Left ventricle myocardium inferior (tissue), 1 donor: ENCODE results near the gene TCP1. TPM values are rescaled to one million over a fixed set of nuclear protein-coding genes. Genes with fewer than 3 reads are reported as not detected.

Experiments
- DNase-seq: peaks from one replicate; pipeline ENCODE4 v3.0.0-alpha.2; 2020
- H3K27ac ChIP-seq: fragments of 200-600 bp; replicated peaks from 2 replicates; pipeline ENCODE4 v1.8.0; 2021
- H3K27me3 ChIP-seq: fragments of 200-600 bp; 2 replicates; pipeline ENCODE4 v1.8.0; 2021; ENCODE audit warnings: low read depth
- H3K36me3 ChIP-seq: fragments of 200-600 bp; 2 replicates; pipeline ENCODE4 v1.8.0; 2021
- H3K4me1 ChIP-seq: fragments of 200-600 bp; 2 replicates; pipeline ENCODE4 v1.8.0; 2021
- H3K4me3 ChIP-seq: fragments of 200-600 bp; 2 replicates; pipeline ENCODE4 v1.8.0; 2021; ENCODE audit warnings: mild to moderate bottlenecking, moderate library complexity
- H3K9me3 ChIP-seq: fragments of 200-600 bp; replicated peaks from 2 replicates; pipeline ENCODE4 v1.8.0; 2021
- intact Hi-C: fragments of 100-400 bp; cut with micrococcal nuclease; formaldehyde crosslinking; loops from one replicate; pipeline ENCODE4 v1.11.0; 2022
- total RNA-seq: library from RNA; stranded (reverse); fragmentation: NEBNext Ultra II Directional; extraction: Animal tissue kit (Norgen Biotek cat#: 25700); gene quantifications from one replicate; pipeline ENCODE4 v1.2.1, GENCODE V29; 2021
- TF ChIP-seq, protein P1 (sequence below): fragments of 200-600 bp; IDR thresholded peaks from 2 replicates; pipeline ENCODE4 v1.8.0; 2021; ENCODE audit warnings: antibody characterized with exemption, mild to moderate bottlenecking, borderline replicate concordance
- donor health status: DM: no; HTN: yes; CAD: no; lungs with severe emphysema.

TCP1 gene
- total RNA-seq, 1 donor from 2014 or later: 136 TPM

DNA sequence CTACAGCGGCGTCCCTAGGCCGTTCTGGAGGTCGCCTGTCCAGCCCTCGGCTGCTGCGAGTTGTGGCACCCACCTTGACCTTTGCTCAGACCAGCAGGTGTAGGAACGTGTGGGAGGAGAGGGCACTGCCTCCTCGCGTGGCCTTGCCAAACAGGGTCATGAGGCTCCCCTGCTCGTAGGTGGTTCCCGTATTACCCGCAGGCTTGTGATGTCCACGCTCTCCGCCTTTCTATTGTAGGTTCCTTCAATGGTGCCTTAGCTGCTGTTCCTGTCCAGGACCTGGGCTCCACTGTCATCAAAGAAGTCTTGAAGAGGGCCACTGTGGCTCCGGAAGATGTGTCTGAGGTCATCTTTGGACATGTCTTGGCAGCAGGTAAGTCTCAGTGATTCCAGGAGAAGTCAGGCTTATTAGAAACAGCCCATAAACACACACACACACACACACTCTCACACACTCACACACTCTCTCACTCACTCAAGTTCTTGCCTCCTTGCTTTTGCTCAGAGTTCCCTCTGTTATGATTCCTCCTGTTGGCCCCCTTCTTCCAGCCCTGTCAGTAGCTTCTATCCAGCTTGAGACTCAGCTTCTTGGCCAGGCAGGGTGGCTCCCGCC, 26.6 kb downstream of the TCP1 start:
- peak overlapping the region; percentile 99 for H3K27ac ChIP-seq
- peak; percentile 22 for DNase-seq
- no peaks in the 10 kb centered on the region for H3K27me3 ChIP-seq
- intact Hi-C loops: no loop called here
- H3K9me3 ChIP-seq: no peaks in the 10 kb centered on the region
- peaks cover 34% of the 10 kb centered on the region for H3K36me3 ChIP-seq
- TF ChIP-seq, protein P1, sequence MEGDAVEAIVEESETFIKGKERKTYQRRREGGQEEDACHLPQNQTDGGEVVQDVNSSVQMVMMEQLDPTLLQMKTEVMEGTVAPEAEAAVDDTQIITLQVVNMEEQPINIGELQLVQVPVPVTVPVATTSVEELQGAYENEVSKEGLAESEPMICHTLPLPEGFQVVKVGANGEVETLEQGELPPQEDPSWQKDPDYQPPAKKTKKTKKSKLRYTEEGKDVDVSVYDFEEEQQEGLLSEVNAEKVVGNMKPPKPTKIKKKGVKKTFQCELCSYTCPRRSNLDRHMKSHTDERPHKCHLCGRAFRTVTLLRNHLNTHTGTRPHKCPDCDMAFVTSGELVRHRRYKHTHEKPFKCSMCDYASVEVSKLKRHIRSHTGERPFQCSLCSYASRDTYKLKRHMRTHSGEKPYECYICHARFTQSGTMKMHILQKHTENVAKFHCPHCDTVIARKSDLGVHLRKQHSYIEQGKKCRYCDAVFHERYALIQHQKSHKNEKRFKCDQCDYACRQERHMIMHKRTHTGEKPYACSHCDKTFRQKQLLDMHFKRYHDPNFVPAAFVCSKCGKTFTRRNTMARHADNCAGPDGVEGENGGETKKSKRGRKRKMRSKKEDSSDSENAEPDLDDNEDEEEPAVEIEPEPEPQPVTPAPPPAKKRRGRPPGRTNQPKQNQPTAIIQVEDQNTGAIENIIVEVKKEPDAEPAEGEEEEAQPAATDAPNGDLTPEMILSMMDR: no peak
- peaks cover 28% of the 10 kb centered on the region for H3K4me1 ChIP-seq
- H3K4me3 ChIP-seq: peak overlapping the region; percentile 87

DNA sequence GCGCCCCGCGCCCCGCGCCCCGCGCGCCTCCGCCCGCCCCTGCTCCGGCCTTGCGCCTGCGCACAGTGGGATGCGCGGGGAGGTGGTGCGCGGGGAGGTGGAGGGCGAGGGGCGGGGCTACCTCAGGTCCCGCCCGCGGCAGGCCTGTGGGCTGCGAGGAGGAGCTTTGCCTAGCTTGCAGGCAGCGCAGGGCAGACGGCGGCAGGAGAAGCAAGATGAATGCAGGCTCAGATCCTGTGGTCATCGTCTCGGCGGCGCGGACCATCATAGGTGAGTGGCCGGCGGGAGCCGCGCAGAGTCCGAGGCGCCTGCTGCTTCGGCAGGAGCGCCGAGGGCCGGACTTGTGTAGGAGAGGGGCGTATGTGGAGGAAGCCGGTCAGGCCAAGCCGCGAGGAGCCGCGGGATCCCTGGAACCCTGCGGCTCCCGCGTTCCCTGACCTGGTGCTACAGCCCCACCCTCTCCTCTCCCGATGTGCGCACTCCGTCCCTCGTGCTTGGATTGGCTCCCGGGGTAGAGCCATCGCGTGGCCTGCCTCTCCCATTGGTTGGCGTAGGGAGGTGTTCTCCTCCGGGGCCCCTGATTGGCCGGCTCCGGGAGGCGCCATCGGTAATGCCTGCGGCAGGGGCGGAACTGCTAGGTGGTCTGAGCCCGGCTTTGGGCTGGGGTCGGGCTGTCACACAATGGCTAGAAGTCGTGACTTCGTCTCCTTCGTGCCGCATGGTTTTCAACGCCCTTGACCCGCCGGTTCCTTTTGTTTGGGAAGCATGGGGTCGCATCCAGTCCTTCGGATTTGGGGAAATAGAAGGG, 27.3 kb downstream of the TCP1 start, which contains the start of gene ACAT2:
TSS of gene ACAT2 (plus strand) at position 173 of the 808 bp plus-strand sequence. CDS start at position 216, 43 bp downstream.
- peak within 1 kb of the TSS; percentile 87 for H3K4me3 ChIP-seq
- H3K27me3 ChIP-seq: no peaks in the 10 kb centered on the region
- intact Hi-C loops: no loop called here
- H3K9me3 ChIP-seq: no peaks in the 10 kb centered on the region
- H3K27ac ChIP-seq: peak within 1 kb of the TSS; percentile 99
- peaks cover 28% of the 10 kb centered on the region for H3K4me1 ChIP-seq
- peaks cover 35% of the 10 kb centered on the region for H3K36me3 ChIP-seq
- peak; percentile 95 for DNase-seq
- TF ChIP-seq, protein P1: peak; percentile 32

DNA sequence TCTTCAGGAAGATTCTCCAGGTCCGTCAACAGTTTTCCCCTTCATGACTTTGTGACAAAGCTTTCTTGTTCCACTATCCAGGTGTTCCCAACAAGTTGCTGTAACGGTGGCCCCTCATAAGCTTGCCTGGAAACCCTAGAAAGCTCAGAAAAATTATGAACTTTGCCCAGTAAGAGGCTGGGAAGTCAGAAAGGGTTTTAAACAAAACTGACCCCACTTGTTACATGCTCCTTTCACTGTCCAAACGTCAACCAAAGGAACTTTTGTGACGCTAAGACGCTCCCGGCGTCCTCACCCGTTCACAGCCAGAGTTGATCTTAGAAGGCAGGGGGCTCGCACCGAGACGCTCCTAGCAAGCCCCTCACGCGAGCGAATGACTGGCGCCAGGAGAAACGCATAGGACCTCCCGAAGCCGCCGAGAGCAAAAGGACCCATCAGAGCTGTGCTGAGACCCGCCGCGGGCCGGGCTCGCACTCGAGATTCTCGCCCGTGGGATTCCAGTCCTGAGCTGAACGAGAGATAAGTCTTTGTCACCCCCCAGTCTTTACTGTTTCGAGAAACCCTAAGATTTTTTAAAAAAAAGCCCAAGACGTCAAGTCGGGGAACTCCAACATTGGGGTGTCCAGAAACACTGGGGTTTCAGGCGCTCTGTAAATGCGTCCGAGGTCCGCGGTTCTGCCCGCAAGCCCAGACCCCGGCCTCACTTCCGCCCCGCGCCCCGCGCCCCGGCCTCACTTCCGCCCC, 28.1 kb downstream of the TCP1 start:
- no peak for DNase-seq

DNA sequence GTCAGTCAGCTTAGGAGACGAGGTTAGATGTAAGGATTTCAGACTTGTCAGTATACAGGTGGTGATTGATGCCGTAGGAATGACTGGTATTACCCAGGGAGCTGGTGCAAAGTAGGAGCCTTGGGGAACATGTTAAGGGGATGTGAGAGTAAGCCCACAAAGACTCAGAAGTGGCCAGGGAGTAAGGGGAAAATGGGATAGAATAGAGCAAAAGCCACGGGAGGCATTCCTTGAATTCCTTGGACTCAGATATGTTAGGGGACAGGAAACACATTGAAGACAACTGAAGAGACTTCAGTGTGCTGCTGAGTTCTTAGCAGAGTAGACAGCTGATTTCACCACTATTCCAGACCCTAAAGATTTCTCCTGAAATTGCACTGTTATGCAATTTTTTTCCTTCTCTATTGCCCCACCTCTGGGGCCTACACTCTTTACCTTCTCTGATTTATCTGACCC, 28.8 kb downstream of the TCP1 start:
- H3K36me3 ChIP-seq: peaks cover 41% of the 10 kb centered on the region
- intact Hi-C loops: no loop called here
- peak overlapping the region; percentile 99 for H3K27ac ChIP-seq
- no peaks in the 10 kb centered on the region for H3K9me3 ChIP-seq
- H3K27me3 ChIP-seq: no peaks in the 10 kb centered on the region
- H3K4me1 ChIP-seq: peaks cover 28% of the 10 kb centered on the region
- TF ChIP-seq, protein P1: no peak
- H3K4me3 ChIP-seq: peak overlapping the region; percentile 87
- no peak for DNase-seq

More for the DNA sequence above, 28.1 kb downstream of the TCP1 start:
- H3K27ac ChIP-seq: peak overlapping the region; percentile 99
- TF ChIP-seq, protein P1: no peak
- H3K36me3 ChIP-seq: peaks cover 36% of the 10 kb centered on the region
- H3K4me3 ChIP-seq: peak overlapping the region; percentile 87
- intact Hi-C loops: no loop called here
- peaks cover 28% of the 10 kb centered on the region for H3K4me1 ChIP-seq
- H3K9me3 ChIP-seq: no peaks in the 10 kb centered on the region
- H3K27me3 ChIP-seq: no peaks in the 10 kb centered on the region

DNA sequence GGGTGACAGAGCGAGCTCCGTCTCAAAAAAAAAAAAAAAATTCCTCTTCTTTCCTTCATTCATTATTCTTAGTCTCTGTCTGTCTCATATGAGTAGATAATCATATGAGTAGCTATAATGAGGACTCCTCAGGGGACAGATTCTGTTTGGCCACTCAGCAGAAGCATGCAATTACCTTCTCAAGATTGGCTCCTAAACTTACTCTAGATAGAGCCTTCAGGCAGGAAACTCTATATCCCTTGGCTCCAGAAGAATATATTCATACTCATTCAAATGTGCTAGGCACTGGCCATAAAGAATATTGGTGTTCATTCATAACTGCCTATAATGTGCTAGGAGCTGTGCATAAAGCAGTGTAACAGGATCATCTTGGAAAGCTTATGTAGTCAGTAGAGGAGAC, 29.8 kb downstream of the TCP1 start:
- H3K27ac ChIP-seq: no peak overlapping the region
- intact Hi-C loops: no loop called here

More for the DNA sequence above, 29.8 kb downstream of the TCP1 start:
- no peaks in the 10 kb centered on the region for H3K9me3 ChIP-seq
- peaks cover 44% of the 10 kb centered on the region for H3K36me3 ChIP-seq
- no peak for DNase-seq
- H3K4me3 ChIP-seq: no peak overlapping the region
- peaks cover 36% of the 10 kb centered on the region for H3K4me1 ChIP-seq
- H3K27me3 ChIP-seq: no peaks in the 10 kb centered on the region
- TF ChIP-seq, protein P1: no peak
